B cell (primary cell): ENCODE results near the gene EFCAB8. TPM values are rescaled to one million over a fixed set of nuclear protein-coding genes. Genes with fewer than 3 reads are reported as not detected.

Experiments
- ATAC-seq: fragments of 200-7000 bp; cut with Tn5 transposase; one replicate; pipeline ENCODE4 v1.10.0; 2021; ENCODE audit warnings: low read depth, mild to moderate bottlenecking, moderate number of reproducible peaks, moderate library complexity
- CTCF ChIA-PET: fragments of 350-600 bp; sonication (Branson Sonifier 250); formaldehyde crosslinking; loops from one replicate; lab custom pipeline; 2021; ENCODE audit warnings: antibody characterized with exemption, inconsistent platforms; lab: Charles Lee
- POLR2A ChIA-PET: fragments of 350-600 bp; sonication (Branson Sonifier 250); formaldehyde crosslinking; loops from one replicate; lab custom pipeline; 2021; ENCODE audit warnings: antibody characterized with exemption; lab: Charles Lee
- DNase-seq: peaks from one replicate; pipeline ENCODE4 v3.0.0; 2013
- H2AFZ ChIP-seq: 2 replicates; pipeline ENCODE4 v1.6.1; 2012; ENCODE audit warnings: mild to moderate bottlenecking, low read depth, low read length; ENCODE audit not compliant: insufficient read depth, poor library complexity, severe bottlenecking
- H3K27ac ChIP-seq, 2 donors: 1 replicate in 1 of 2; 2 replicates in 1 of 2; pipeline ENCODE4 v1.5.1; 2012 to 2013; ENCODE audit warnings: low read length in 2 of 2, mild to moderate bottlenecking in 2 of 2, moderate library complexity in 1 of 2
- H3K27me3 ChIP-seq, 4 experiments: fragments of 200-600 bp in 1 of 4; sonication (generic) in 1 of 4; replicated peaks in 1 of 4; 1 replicate in 2 of 4; 2 replicates in 2 of 4; pipeline versions ENCODE4 v1.6.1 to v1.7.0; 2013 to 2016; ENCODE audit warnings: low read length in 3 of 4, mild to moderate bottlenecking in 2 of 4, mixed read lengths in 1 of 4, moderate library complexity in 1 of 4; ENCODE audit not compliant: insufficient read depth in 4 of 4, control insufficient read depth in 3 of 4; ENCODE audit errors: control extremely low read depth in 1 of 4
- H3K36me3 ChIP-seq, 2 experiments: replicated peaks in 1 of 2; 1 replicate in 1 of 2; 2 replicates in 1 of 2; pipeline versions ENCODE4 v1.6.1 to v1.7.1; 2013; ENCODE audit warnings: low read length in 1 of 2; ENCODE audit not compliant: insufficient read depth in 2 of 2, control insufficient read depth in 1 of 2; ENCODE audit errors: control extremely low read depth in 1 of 2, extremely low read depth in 1 of 2
- H3K4me1 ChIP-seq, 2 donors: fragments of 200-600 bp in 1 of 2; sonication (generic) in 1 of 2; 1 replicate in 1 of 2; 2 replicates in 1 of 2; pipeline versions ENCODE4 v1.5.1 to v1.6.1; 2013 to 2017; ENCODE audit warnings: low read length in 2 of 2; ENCODE audit not compliant: control insufficient read depth in 2 of 2, insufficient read depth in 2 of 2
- H3K4me2 ChIP-seq: replicated peaks from 2 replicates; pipeline ENCODE3; 2012; ENCODE audit warnings: mild to moderate bottlenecking, low read depth, low read length; ENCODE audit not compliant: poor library complexity, severe bottlenecking
- H3K4me3 ChIP-seq, 5 experiments: fragments of 200-600 bp in 1 of 5; sonication (generic) in 1 of 5; 1 replicate in 3 of 5; 2 replicates in 2 of 5; pipeline versions ENCODE4 v1.5.1 to v1.7.0; 2011 to 2016; ENCODE audit warnings: low read length in 4 of 5, mild to moderate bottlenecking in 4 of 5, low read depth in 2 of 5, control low read depth in 1 of 5, moderate library complexity in 1 of 5; ENCODE audit not compliant: insufficient read depth in 1 of 5; ENCODE audit errors: control extremely low read depth in 1 of 5, extremely low read depth in 1 of 5
- H3K79me2 ChIP-seq: fragments of 200-600 bp; sonication (generic); one replicate; pipeline ENCODE4 v1.6.0; 2016; ENCODE audit warnings: low read length; ENCODE audit not compliant: control insufficient read depth, insufficient read depth
- H3K9ac ChIP-seq: fragments of 200-600 bp; sonication (generic); 2 replicates; pipeline ENCODE4 v1.6.1; 2017; ENCODE audit warnings: mild to moderate bottlenecking, low read length, moderate library complexity
- H3K9me3 ChIP-seq, 3 donors: one replicate each; pipeline versions ENCODE4 v1.6.1 to v1.7.1; 2013; ENCODE audit warnings: low read length in 2 of 3; ENCODE audit not compliant: control insufficient read depth in 2 of 3, insufficient read depth in 1 of 3; ENCODE audit errors: control extremely low read depth in 1 of 3
- H4K20me1 ChIP-seq: 2 replicates; pipeline ENCODE4 v1.6.0; 2012; ENCODE audit warnings: mild to moderate bottlenecking, low read length; ENCODE audit not compliant: insufficient read depth, control insufficient read depth, poor library complexity, severe bottlenecking
- H3K27ac Mint-ChIP-seq: one replicate; pipeline ENCODE4 v1.8.0; 2021; ENCODE audit warnings: mixed read lengths
- H3K27me3 Mint-ChIP-seq: one replicate; pipeline ENCODE4 v1.8.0; 2021; ENCODE audit warnings: mixed read lengths
- H3K4me1 Mint-ChIP-seq: one replicate; pipeline ENCODE4 v1.8.0; 2021; ENCODE audit warnings: mixed read lengths
- H3K4me3 Mint-ChIP-seq: one replicate; pipeline ENCODE4 v1.8.0; 2021; ENCODE audit warnings: mixed read lengths
- H3K9me3 Mint-ChIP-seq: one replicate; pipeline ENCODE4 v1.8.0; 2022; ENCODE audit warnings: mixed read lengths; ENCODE audit not compliant: insufficient read depth
- CTCF ChIP-seq: fragments of 200-600 bp; IDR thresholded peaks from one replicate; pipeline ENCODE4 v1.8.0; 2022; ENCODE audit warnings: antibody characterized with exemption, mild to moderate bottlenecking
- EZH2 ChIP-seq: IDR thresholded peaks from 2 replicates; pipeline ENCODE4 v1.6.1; 2012; ENCODE audit warnings: borderline replicate concordance, low read depth, mild to moderate bottlenecking, moderate library complexity, low read length; ENCODE audit not compliant: insufficient read depth, poor library complexity, severe bottlenecking
- WGBS: methylation state at CpG from one replicate; pipeline ENCODE4 v1.1.5; 2013; ENCODE audit warnings: missing lambda C conversion rate; ENCODE audit not compliant: insufficient coverage; 5-methylcytosine and 5-hydroxymethylcytosine counted together
- intact Hi-C: fragments of 100-400 bp; cut with micrococcal nuclease; formaldehyde crosslinking; loops from one replicate; pipeline ENCODE4 v1.10.0; 2022
- polyA plus RNA-seq: library from polyadenylated mRNA; depleted of rRNA; stranded (reverse); fragments of >200 nt; gene quantifications from 2 replicates; pipeline ENCODE4 v1.2.3, GENCODE V29; 2012
- total RNA-seq, 2 donors: library from RNA; stranded (reverse); fragments of 120-200 nt in 1 of 2; gene quantifications; 1 replicate in 1 of 2; 2 replicates in 1 of 2; pipeline versions ENCODE4 v1.2.3 to v1.2.4, GENCODE V29; 2013 to 2022

Gene EFCAB8
- total and polyA plus RNA-seq, 2 donors (not counting 1 experiment from before 2014, with no cell fraction given): 0.72 to 2.3 TPM

- no peak overlapping the region for H3K27ac Mint-ChIP-seq
- Histone ChIP-seq H3K4me1 (peaks cover 47 to 69% of the 10 kb centered on the region in 2 donors), H4K20me1 (no peaks in the 10 kb centered on the region), H3K9ac (no peak overlapping the region), H3K79me2 (no peaks in the 10 kb centered on the region), H3K9me3 (peaks cover 0 to 20% (median 0%) of the 10 kb centered on the region in 3 donors), H3K4me3 (no peak overlapping the region), H3K36me3 (no peaks in the 10 kb centered on the region), H3K4me2 (peak overlapping the region; percentile 20), H2AFZ (no peak overlapping the region), H3K27me3 (no peaks in the 10 kb centered on the region), H3K27ac (no peak overlapping the region)
- DNase-seq: no peak
- no peak for ATAC-seq
- H3K4me1 Mint-ChIP-seq: peaks cover 26% of the 10 kb centered on the region
- CTCF ChIA-PET: no interaction called here
- H3K9me3 Mint-ChIP-seq: no peaks in the 10 kb centered on the region
- intact Hi-C loops: no loop called here
- POLR2A ChIA-PET: interaction anchor here (0.7 kb wide), 1 partner anchor 1234 kb away, joined by 3 read pairs; no protein-coding TSS in a partner anchor
- H3K27me3 Mint-ChIP-seq: no peaks in the 10 kb centered on the region
- no peak for TF ChIP-seq CTCF
- TF ChIP-seq EZH2: no peak
- 92% methylated on average over 15 of the region's 16 CpGs for WGBS
- H3K4me3 Mint-ChIP-seq: no peak overlapping the region
These were observed 109.3 kb downstream of the EFCAB8 start for GRCh38 chr20:32967961-32968457.

GRCh38 chr20:32968478-32969241, 109.9 kb downstream of the EFCAB8 start:
- DNase-seq: no peak
- Histone ChIP-seq H3K4me2 (no peak overlapping the region), H3K27me3 (no peaks in the 10 kb centered on the region), H3K9ac (no peak overlapping the region), H3K4me3 (no peak overlapping the region), H3K9me3 (peaks cover 0 to 22% (median 0%) of the 10 kb centered on the region in 3 donors), H4K20me1 (no peaks in the 10 kb centered on the region), H3K79me2 (no peaks in the 10 kb centered on the region), H3K27ac (no peak overlapping the region), H3K4me1 (peaks cover 53 to 76% of the 10 kb centered on the region in 2 donors), H3K36me3 (no peaks in the 10 kb centered on the region), H2AFZ (no peak overlapping the region)
- Mint-ChIP-seq H3K27ac (peak overlapping the region; percentile 80), H3K27me3 (no peaks in the 10 kb centered on the region), H3K4me3 (no peak overlapping the region), H3K4me1 (peaks cover 26% of the 10 kb centered on the region), H3K9me3 (no peaks in the 10 kb centered on the region)
- no peak for ATAC-seq
- intact Hi-C loops: no loop called here
- CTCF ChIA-PET: no interaction called here
- POLR2A ChIA-PET: no interaction called here
- TF ChIP-seq CTCF (no peak), EZH2 (no peak)
- 81% methylated on average over 13 of the region's 19 CpGs for WGBS
